ENCODE measurements around the gene RIIAD1.
A peak's percentile ranks its signal among the peaks of the same experiment; 100 is the strongest.
"Not testable (repeated sequence)": the region's sequence is repeated elsewhere in the genome, so short reads cannot be mapped to it uniquely, and the experiment has no call there.

Gene RIIAD1

DNA sequence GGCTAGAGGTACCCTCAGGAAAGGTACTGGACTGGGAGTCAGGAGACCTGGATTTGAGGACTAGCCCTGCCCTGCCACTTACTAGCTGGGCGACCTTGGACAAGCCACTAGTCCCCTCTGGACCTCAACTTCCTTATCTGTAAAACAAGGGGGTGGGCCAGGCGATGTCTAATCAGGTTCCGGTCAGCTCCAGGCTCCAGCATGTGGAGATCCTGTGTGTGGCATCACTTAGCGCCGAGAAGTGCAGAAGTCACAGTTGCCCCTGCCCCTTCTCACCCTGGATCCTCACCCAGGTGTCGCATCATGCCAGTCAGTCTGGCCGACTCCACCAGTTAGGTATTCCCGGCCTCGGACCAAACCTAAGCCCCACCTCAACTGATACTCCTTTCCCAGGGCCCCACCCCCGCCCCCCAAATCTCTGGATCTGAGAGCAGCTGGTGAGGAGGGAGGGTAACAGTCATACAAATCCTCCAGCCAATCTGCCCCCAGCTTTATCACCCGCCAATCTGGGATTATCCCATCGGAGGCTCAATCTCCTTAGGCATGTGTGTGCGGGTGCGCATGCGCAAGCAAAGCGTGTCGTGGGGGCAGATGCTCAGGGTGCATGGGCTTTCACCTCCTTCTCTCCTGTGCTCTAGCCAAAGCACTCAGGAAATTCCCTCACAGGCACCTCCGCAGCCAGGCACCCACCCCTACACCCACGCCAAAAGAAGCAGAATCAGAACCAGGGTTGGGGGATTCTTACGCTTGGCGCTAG is 10.1 kb upstream of the RIIAD1 start:
- DNase-seq (ENCODE audit: low spot score), result no peak

DNA sequence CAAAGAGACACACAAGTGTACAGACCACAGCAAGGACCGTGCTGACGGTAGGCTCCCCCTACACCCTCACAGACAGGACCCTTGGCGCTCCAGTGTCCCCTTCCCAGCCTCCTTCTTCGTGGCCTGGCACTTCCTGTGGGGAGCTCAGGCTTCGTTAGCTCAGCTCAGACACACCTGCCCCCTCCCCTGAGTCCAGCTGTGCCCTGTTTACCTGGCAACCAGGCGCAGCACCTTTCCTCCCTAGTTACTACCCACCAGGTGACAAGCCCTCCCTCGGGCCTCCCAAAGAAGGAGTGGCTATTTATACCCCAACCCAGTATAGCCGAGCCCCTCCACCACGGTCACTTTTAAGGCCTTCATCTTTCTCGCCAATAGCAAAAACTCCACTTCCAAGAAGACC is 9.4 kb upstream of the RIIAD1 start:
- no peak for DNase-seq (ENCODE audit: low spot score)

DNA sequence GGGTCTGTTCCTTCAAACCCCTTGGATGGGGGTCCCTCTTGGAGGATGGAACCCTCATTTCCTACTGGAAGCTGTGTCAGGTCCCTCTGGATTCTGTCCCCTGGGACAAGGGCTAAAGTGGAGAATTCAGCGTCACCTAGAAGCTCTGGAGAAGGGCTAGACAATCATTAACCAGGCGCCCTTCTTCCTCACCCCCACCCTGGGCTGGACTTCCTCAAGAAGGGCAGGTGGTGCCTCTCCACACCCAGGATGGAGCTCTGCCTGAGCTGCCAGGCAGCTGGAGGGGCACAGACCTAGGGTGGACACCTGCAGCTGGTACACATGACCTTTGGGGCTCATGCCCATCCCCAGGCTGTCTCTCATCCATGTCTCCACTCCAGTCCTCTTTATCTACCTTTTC is 8.3 kb upstream of the RIIAD1 start:
- no peak for DNase-seq (ENCODE audit: low spot score)

DNA sequence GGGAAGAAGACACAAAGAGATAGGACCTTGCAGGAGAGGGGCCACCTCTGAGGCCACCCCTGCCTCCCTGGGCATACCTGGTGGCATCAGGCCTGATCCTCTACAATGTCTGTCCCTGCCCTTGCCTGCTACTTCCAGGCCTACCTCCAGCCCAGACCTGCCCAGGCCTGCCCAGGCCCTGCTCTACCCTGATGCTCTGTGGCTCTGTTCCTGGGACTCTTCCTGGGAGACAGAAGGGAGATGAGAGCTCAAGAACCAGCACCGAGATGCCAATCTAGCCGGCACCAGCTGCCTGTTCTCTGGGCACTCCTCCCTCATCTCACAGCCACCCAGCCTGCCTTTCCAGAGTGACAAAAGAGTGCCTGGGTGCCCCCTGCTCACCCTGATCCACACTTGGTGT is 7.4 kb upstream of the RIIAD1 start:
- no peak for DNase-seq (ENCODE audit: low spot score)

DNA sequence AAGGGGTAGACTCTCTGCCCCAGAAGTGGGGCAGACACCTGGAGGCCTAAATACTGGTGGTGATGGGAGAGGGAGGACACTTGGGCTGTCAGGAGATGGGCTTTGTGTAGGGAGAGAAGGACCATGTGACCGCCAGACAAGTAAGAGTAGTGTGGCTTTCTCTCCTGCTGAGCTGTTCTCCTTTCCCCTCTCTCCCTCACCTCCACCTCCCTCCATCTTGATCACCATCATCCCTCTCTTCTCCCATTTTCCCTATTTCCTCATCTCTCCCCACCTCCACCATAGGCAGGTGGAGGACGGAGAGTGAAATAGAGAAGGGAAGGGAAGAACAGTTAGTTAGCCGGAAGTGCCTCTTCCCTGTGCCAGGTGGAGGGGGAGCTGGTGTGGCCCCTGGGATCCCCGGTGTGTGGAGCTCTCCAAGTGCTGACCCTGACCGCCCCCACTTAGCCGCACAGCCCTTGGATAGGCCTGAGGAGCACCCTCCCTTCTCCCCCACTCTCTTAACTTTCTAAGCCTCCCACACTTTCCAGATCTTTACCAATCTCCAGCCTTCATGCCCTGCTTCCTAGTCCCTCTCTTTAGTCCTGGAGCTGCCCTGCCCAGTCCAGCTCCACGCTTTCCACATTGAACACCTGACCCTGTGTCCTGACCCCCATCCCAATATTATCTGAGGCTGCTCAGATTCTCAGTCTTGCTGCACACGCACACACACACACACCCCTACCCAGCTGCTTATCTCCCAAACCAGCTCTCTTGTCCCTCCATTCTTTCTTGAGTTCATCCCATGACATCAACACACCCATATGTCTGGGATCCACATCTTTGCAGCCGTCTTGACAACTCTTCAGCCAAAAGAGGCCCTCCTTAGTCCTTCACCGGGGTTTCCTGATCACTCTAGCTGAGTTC is 6.2 kb upstream of the RIIAD1 start:
- peak; percentile 49 for DNase-seq (ENCODE audit: low spot score)

DNA sequence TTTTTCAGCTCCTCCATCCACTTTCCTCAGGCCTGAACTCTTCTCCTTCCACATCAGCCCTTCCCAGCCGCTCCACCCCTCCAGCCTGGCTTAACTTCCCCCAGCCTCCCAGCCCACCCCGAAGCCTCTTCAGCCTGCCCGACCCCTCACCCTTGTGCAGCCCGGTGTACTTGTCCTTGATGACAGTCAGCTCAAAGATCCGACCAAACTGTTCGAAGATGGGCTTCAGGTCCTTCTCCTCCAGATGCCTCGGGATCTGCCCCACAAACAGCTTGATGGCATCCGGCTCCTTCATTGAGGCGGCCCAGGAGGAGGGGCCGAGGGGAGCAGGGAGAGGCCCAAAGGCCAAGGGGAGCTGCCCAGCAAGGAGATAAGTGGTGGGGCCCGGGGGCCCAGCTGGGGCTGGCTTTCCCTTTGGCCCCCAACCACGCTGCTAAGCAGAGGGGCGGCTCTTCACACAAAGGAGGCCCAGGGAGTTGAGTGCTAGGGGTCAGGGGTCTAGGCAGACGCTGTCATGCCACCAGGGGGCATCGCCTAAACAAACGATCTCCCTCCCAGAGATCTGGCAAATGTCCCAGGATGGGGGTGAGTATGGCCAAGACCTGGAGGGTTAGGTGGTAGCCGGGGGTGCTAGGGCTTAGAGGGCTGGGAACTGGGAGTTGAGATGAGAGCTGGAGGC is 5.5 kb upstream of the RIIAD1 start:
- peak; percentile 53 for DNase-seq (ENCODE audit: low spot score)

DNA sequence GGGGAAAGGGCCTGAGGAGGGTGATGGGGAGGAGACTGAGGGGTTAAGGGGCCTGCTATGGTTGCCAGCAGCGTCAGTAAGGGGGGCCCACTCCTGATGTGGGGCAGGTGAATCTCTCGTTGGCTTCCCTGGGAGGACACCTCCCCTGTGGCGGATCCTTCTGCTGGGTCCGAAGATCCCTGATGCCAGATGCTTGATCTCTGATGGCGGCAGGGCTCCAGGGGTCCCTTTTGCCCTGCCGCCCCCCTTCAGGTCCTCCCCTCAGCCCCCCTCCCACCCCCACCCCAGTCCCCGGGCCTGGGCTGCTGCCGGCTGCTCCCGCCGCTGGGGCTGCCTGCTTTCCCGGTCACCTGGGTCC is 4.9 kb upstream of the RIIAD1 start:
- DNase-seq (ENCODE audit: low spot score), result no peak

DNA sequence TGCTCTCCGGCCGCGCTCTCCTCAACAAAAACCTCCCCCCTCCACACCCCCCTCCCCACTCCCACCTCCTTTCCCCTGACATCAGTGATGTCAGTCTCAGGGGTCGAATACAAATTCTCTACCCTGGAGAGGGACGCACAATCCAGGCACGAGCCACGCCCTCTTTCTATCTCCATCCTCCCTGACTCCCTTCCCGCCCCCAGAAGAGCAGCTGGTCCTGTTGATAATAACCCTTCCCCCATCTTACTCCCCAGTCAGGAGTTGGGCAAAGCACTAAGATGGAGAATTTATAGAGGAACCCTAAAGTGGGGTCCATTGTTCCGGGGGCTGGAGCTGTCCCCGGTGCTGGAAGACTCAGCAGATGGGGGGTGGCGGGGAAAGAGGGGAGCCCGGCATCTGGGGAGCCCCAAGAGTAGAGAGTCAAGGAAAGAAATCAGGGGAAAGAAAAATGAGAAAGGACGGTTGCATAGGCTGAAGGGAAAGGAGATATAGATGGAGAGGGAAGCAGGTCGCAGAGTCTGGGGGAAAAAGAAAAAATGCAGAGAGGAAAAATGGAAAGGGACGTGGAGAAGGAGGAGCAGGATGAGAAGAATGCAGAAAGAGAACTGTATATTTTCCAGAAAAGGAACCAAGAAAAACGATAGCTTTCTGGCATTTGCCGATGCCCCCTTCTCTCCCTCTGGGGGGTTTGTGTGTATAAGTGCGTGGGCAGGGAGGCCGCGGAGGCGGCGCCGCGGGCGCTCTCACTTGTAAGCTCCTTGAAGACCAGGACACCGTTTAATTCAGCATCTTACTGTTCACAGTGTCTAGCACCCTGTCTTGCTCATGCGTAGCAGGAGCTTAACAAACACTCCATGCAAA is 4.3 kb upstream of the RIIAD1 start, which contains the start of gene CELF3:
Gene CELF3, minus strand, starts transcription at position 33 of the 861 bp plus-strand sequence. CDS start 783 bp downstream, outside the sequence.
- DNase-seq (ENCODE audit: low spot score), result peak; percentile 80

DNA sequence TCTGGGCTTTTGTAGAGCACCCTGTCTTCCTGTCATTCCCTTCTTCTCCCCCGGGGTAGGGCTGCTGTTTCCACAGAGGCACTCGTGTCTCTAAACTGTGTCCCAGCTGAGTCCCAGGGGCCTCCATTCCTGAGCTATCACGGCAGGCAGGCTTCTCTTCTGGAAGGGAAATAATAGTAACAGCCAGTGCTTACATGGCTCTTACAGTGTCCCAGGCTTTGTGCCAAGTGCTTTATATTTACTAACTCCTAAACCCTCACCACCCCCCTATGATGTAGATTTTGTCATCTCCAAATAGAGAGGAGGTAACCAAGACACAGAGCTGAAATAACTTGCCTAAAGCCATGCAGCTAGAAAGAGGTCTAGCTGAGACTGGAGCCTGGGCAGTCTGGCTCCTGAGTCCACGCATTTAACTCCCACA is 3.3 kb upstream of the RIIAD1 start:
- no peak for DNase-seq (ENCODE audit: low spot score)

DNA sequence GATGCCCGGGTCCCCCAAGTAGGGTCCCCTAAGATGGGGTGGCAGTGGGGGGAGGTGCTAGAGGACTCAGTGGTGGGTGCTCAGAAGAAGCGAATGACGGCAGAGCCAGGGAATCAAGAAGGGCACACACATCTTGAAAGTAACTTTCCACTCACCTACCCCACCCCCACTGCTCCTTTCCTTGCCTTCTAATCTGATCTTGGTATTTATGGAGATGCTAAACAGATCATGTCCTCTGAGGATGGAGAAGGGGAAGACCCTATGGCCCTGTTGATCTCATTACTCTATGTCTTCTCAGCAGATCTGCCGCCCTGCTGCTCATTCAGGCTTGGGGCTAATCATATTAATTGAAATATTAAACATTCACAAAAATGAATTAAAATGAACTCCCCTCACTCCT is 2.7 kb upstream of the RIIAD1 start:
- no peak for DNase-seq (ENCODE audit: low spot score)

DNA sequence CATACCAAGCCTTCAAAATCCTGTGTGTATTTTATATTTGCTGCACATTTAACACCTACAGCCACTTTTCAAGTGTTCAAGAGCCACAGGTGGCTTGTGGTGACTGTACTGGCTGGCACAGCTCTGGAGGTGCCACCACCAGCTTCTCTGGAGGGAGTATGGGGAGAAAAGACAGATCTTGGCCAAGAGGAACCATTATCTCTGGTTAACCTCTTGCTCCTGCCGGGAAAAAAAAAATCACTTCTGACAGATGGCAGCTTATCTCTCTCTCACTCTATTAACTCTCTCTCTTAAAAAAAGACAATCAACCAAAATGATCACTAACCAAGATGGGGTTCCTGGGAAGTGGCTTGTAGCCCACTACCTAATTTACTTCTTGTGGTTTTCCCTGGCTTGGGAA is 1.2 kb upstream of the RIIAD1 start:
- no peak for DNase-seq (ENCODE audit: low spot score)

DNA sequence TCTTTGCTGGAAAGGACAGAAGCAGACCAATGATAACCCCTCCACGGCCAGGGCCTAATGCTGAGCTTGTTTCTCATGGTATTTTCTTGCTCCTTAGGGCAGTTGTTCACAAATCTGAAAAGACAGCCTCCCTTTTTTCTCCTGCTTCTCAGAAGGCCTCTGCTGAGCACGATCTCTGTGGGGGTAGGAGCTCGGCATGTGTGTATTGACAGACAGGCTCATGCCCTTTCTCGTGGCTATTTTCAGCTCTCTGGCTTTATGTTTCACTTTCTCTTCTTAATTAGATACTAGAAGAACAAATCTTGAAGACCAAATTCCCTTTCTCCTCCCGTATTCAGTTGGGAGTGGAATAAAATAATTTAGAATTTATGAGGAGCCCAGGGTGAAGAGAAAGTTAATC is 768 bp upstream of the RIIAD1 start:
- DNase-seq (ENCODE audit: low spot score), result no peak

DNA sequence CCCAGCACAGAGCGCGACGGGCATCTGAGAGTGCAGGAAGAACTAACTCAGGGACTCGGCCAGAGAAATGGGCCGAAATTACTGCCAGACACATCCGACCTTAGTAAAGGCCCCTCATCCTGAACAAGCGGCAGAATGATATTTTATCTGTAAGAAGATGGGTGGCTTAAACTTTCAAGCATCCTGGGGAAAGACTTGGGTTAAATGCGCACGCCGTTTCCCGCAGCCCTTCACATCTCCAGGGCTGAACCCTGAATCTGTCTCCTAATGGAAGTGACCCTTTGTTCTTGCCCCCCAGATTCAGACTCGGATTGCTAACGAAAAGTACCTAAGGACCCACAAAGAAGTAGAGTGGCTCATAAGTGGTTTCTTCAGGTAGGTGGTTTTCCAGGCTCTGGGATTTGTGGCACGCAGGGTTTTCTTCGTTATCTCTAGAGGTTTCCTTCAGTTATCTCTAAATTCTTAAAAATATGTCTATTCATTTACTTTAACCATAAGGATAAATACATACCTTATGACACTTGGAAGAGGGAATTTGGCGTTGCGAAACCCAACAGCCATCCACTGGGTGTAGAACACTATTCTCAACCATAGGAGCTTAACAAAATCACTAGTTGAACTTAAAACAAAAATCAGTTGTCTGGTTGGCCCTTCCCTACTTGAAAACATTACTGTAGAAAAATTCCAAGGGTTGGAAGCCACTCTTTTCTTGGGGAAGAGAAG is 627 bp downstream of the RIIAD1 start:
- DNase-seq (ENCODE audit: low spot score), result no peak

DNA sequence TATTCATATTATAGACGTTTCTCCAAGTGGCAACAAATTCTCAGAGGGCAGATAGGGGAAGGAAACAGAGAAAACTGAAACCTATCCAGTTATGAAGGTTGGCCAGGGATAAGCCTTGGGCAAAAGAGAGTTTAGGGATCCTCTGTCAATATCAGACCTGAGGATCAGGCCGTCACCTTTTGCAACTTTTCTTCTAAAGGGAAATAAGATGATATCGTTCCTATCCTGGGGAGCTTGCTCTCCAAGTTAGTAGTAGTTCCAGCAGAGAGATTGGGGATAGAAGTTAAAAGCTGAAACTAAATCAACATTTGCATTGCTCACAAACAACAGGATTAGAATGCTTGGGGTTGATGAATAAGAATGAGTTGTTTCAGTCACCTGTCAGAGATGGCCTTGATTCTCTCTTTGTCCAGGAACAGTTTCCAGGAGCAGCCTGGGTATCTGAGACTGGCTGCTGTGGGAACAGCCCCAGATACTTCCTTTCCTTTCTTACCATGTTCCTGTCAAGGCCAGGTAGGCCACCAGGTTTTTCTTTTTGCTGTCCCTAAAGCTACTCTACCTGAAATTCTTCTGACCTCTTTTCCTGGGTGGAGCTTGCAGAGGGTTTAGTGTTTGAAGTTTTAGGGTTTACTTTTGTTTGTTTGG is 2.5 kb downstream of the RIIAD1 start:
- no peak for DNase-seq (ENCODE audit: low spot score)

DNA sequence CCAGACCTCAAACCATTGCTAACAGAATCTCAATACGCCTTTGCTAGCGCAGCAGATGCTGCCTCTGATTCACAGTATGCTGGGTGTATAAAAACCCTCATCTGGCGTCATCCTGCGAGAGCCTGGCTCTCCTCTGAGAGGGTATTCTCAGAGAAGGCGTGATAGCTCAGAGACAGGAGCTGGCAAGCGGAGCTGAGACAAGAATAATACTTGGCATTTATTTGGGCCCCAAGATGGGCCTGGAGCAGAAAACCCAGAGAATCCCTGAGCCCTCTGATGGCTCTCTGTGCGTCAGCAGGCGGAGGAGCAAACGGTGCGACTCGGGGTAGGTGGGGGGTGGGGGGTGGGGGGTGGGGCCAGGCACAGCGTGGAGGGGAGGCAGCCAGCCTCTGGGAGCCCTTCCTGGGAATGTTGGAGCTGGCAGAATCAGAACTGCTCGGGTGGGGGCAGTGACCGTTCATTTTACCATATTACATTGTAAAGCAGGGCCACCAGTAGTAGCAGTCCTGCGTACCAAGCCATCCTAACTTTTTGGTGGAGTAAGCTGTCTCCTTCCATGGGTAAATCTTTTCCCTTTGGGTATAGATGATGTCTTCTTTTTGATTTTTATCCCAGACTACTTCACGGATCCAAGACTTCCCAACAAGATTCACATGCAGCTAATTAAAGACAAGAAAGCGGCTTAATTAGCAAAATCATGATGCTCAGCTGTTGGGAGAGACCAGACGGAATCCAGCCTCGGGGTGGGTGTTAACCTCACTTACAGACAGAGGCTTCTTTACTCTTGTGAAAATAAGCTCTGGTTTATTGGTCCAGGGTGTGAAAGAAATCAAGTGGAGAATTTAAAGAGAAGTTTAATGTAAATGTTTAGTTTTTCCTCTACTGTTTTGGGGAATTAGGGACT is 7.1 kb downstream of the RIIAD1 start:
- no peak for DNase-seq (ENCODE audit: low spot score)

DNA sequence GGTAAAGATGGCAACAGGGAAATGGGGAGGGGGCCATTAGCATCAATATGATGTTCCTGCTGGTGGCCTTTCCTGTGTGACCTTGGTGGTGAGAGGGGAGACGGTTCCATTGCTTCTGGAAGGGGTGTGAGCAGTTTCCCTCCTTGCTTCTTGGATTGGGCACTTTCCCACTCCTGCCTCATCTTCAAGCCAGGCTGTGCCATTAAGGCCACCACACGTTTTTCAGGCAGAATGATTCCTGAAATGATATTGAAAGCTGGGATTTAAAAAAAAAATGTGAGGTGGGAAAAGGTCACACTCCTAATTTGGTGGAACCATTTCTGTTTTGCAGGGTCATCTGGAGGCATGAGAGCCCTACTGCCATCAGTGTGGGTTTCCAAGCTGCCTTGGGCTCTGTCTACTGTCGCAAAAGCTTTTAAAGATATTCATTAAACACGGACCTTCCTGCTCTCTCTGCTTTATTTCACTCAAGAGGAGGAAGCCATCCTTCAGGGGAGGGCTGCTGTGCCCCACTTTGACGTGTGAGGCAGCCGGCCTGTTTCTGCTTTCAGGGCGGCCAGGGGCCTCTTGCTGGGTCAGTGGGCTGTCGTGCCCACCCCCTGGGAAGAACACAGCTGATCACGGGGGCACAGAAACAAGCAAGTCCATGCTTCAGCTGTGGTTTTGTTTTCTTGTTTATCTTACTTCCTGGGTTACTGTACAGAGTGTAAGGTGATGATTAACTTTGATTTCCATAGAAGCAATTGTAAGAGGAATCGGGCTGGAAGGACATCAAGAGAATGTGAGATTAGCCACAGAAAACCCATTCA is 8.0 kb downstream of the RIIAD1 start:
- DNase-seq (ENCODE audit: low spot score), result no peak

DNA sequence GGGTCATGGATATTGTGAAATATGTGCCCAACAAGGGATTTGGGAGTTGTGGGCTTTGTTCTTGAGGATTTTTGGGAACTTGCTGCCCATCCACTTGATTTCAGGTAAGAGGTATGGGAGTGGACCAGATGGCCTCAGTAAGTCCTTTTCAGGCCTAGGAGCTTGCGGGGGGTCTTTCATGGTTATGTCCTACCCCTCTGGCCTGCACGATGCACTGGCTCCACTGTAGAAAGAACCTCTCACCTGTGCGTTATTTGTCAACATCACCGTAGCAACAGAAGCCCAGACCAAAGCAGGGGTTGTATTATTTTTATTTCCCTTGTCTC is 8.6 kb downstream of the RIIAD1 start:
- DNase-seq (ENCODE audit: low spot score), result no peak

DNA sequence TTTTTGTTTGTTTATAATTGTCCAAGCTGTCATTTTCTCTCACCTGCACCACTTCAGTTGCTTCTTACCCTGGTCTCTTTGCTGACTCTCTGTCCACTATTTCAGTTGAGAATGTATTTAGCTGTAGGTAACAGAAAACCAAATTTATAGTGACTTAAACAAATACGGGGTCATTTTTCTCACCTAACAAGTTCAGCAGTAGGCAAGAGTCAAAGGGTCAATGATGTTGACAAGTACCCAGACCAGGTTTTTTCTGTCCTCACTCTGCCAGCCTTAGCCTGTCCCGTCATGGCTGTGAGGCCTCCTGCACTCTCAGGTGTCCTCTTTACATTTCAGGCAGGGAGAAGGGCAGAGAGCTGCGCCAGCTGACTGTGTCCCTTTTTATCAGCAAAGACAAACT is 11.8 kb downstream of the RIIAD1 start:
- no peak for DNase-seq (ENCODE audit: low spot score)

DNA sequence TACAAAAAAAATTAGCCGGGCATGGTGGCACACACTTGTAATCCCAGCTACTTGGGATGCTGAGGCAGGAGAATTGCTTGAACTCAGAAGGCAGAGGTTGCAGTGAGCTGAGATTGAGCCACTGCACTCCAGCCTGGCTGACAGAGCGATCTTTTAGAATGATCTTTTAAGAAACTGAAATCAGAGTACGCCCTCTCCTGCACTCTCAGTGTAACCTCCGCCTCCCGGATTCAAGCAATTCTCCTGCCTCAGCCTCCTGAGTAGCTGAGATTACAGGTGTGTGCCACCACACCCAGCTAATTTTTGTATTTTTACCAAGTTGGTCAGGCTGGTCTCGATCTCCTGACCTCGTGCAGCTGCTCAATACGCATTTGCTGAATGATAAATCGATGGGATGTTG is 12.7 kb downstream of the RIIAD1 start:
- not testable (repeated sequence) for DNase-seq (ENCODE audit: low spot score)

Data from hematopoietic multipotent progenitor cell treated with erythropoietin and hydrocortisone succinate and interleukin-3 and kit ligand, for 17 days (in vitro differentiated cells).